Glutamatergic neuron (in vitro differentiated cells): ENCODE data around the gene PTPN6. TPM values are rescaled to one million over a fixed set of nuclear protein-coding genes. Genes with fewer than 3 reads are reported as not detected.

ENCODE experiments used
- DNase-seq: peaks from one replicate; pipeline ENCODE4 v3.0.0; 2022
- H3K27ac Mint-ChIP-seq: one replicate; pipeline ENCODE4 v1.8.0; 2020; ENCODE audit warnings: mild to moderate bottlenecking, mixed read lengths, inconsistent platforms; ENCODE audit not compliant: unreplicated experiment
- H3K27me3 Mint-ChIP-seq: one replicate; pipeline ENCODE4 v1.8.0; 2020; ENCODE audit warnings: mild to moderate bottlenecking, moderate library complexity, mixed read lengths, inconsistent platforms; ENCODE audit not compliant: unreplicated experiment
- H3K36me3 Mint-ChIP-seq: one replicate; pipeline ENCODE4 v1.8.0; 2020; ENCODE audit warnings: mild to moderate bottlenecking, mixed read lengths, inconsistent platforms; ENCODE audit not compliant: unreplicated experiment
- H3K4me1 Mint-ChIP-seq: one replicate; pipeline ENCODE4 v1.8.0; 2020; ENCODE audit warnings: mild to moderate bottlenecking, low read depth, mixed read lengths, inconsistent platforms; ENCODE audit not compliant: unreplicated experiment
- H3K4me3 Mint-ChIP-seq: one replicate; pipeline ENCODE4 v1.8.0; 2020; ENCODE audit warnings: mild to moderate bottlenecking, mixed read lengths, inconsistent platforms; ENCODE audit not compliant: unreplicated experiment
- H3K9me3 Mint-ChIP-seq: one replicate; pipeline ENCODE4 v1.8.0; 2020; ENCODE audit warnings: mild to moderate bottlenecking, moderate library complexity, mixed read lengths, inconsistent platforms; ENCODE audit not compliant: unreplicated experiment
- CTCF ChIP-seq: fragments of 200-600 bp; sonication (generic); IDR thresholded peaks from one replicate; pipeline ENCODE4 v1.5.0; 2021; ENCODE audit not compliant: partially characterized antibody, unreplicated experiment
- total RNA-seq: library from RNA; stranded (reverse); fragmentation: NEBNext Ultra II Directional; extraction: Animal tissue kit (Norgen Biotek cat#: 25700); gene quantifications from one replicate; pipeline ENCODE4 v1.2.1, GENCODE V29; 2021; ENCODE audit not compliant: unreplicated experiment

PTPN6 gene
- total RNA-seq, 1 donor from 2014 or later, result 3.8 TPM

GRCh38 chr12:6953442-6954315 is 2.5 kb downstream of the PTPN6 start:
- Mint-ChIP-seq H3K36me3 (no peaks in the 10 kb centered on the region), H3K9me3 (peaks cover 6% of the 10 kb centered on the region), H3K4me3 (peak overlapping the region; percentile 32), H3K27me3 (peaks cover 12% of the 10 kb centered on the region), H3K4me1 (no peaks in the 10 kb centered on the region), H3K27ac (no peak overlapping the region)
- no peak for DNase-seq
- no peak for TF ChIP-seq CTCF

DNA sequence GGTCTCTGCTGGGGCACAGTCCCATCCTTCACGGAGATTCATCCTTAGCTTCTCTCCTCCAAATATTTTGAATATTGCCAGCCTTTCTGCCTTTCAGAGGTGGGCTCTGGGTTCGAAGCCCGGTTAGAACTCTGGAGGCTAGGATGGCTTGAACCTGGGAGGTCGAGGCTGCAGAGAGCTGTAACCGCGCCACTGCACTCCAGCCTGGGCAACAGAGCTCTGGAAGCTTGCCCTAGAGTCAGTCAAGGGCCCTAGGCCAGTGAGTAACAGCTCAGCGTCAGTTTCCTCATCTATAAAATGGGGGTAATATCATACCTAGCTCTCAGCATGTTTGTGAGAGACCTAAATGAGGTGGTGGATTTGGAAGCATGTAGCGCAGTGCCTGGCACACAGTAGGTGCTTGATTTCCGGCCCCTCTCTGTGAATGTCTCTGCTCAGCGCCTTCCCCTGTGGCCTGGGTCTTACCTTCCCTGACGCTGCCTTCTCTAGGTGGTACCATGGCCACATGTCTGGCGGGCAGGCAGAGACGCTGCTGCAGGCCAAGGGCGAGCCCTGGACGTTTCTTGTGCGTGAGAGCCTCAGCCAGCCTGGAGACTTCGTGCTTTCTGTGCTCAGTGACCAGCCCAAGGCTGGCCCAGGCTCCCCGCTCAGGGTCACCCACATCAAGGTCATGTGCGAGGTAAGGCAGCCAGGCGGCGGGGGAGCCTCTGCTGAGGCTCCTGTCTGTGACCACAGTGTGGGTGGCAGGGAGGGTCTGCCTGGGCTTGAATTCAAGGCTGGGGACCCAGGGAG is 3.4 kb downstream of the PTPN6 start:
- Mint-ChIP-seq H3K27me3 (peaks cover 12% of the 10 kb centered on the region), H3K36me3 (no peaks in the 10 kb centered on the region), H3K27ac (no peak overlapping the region), H3K4me1 (no peaks in the 10 kb centered on the region), H3K9me3 (peaks cover 7% of the 10 kb centered on the region), H3K4me3 (peak overlapping the region; percentile 32)
- DNase-seq, result no peak
- no peak for TF ChIP-seq CTCF

- no peak overlapping the region for H3K4me3 Mint-ChIP-seq
- H3K27me3 Mint-ChIP-seq, result peaks cover 12% of the 10 kb centered on the region
- no peak for TF ChIP-seq CTCF
- no peaks in the 10 kb centered on the region for H3K4me1 Mint-ChIP-seq
- no peak for DNase-seq
- peaks cover 7% of the 10 kb centered on the region for H3K9me3 Mint-ChIP-seq
- no peak overlapping the region for H3K27ac Mint-ChIP-seq
- H3K36me3 Mint-ChIP-seq, result no peaks in the 10 kb centered on the region
These were observed 4.2 kb downstream of the PTPN6 start for GRCh38 chr12:6955108-6956020.

GRCh38 chr12:6956021-6956727 is 5.0 kb downstream of the PTPN6 start:
- no peak overlapping the region for H3K4me3 Mint-ChIP-seq
- H3K4me1 Mint-ChIP-seq, result no peaks in the 10 kb centered on the region
- H3K9me3 Mint-ChIP-seq, result peaks cover 7% of the 10 kb centered on the region
- no peak overlapping the region for H3K27ac Mint-ChIP-seq
- H3K27me3 Mint-ChIP-seq, result peaks cover 12% of the 10 kb centered on the region
- H3K36me3 Mint-ChIP-seq, result no peaks in the 10 kb centered on the region
- no peak for DNase-seq
- TF ChIP-seq CTCF, result no peak
